Measurements from ENCODE around the gene TBXA2R. TPM values are rescaled to one million over a fixed set of nuclear protein-coding genes. Genes with fewer than 3 reads are reported as not detected.

The TBXA2R gene
- total and polyA plus RNA-seq, 2 of the 8 experiments (the other 6 are each of a cell fraction or from before 2014, with no cell fraction given): 0.39 to 0.50 TPM

GRCh38 chr19:3653081-3653795 lies 46.6 kb upstream of the TBXA2R start:
- Histone ChIP-seq H3K56ac (replicated peaks; ENCODE audit: insufficient read length, low read depth, low read length) (no peak overlapping the region), H3K4me3 (ENCODE audit: extremely low read depth in 1 of 4, insufficient read depth in 2 of 4, low read depth in 3 of 4, low read length in 4 of 4) (no peak overlapping the region), H3K9ac (replicated peaks in 1 of 4; ENCODE audit: extremely low read depth in 1 of 4, low read depth in 3 of 4, low read length in 3 of 4) (no peak overlapping the region), H2BK20ac (ENCODE audit: low read length) (no peak overlapping the region), H4K91ac (replicated peaks; ENCODE audit: insufficient read length, low read length) (no peak overlapping the region), H3K27me3 (replicated peaks in 1 of 4; ENCODE audit: control insufficient read depth in 3 of 4, extremely low read depth in 1 of 4, insufficient read depth in 3 of 4, low read length in 3 of 4) (no peaks in the 10 kb centered on the region), H3K79me1 (ENCODE audit: low read depth, low read length) (no peaks in the 10 kb centered on the region), H3K4ac (replicated peaks; ENCODE audit: insufficient read length, low read depth, low read length) (no peak overlapping the region), H4K8ac (ENCODE audit: extremely low read depth, insufficient read depth, low read length) (no peak overlapping the region), H3K9me3 (ENCODE audit: insufficient read depth in 2 of 2, low read depth in 1 of 2, low read length in 1 of 2) (no peaks in the 10 kb centered on the region), H2BK12ac (ENCODE audit: low read depth, low read length) (no peak overlapping the region), H2AFZ (ENCODE audit: low read length) (no peak overlapping the region), H3K18ac (ENCODE audit: extremely low read depth, low read length) (no peak overlapping the region), H3K23ac (ENCODE audit: insufficient read length) (no peak overlapping the region), H3K4me2 (ENCODE audit: insufficient read depth in 1 of 2, low read depth in 2 of 2, low read length in 2 of 2) (no peak overlapping the region), H4K5ac (ENCODE audit: insufficient read length, low read depth, low read length) (no peak overlapping the region), H3K36me3 (ENCODE audit: control insufficient read depth in 2 of 4, insufficient read depth in 4 of 4, low read length in 3 of 4) (peaks cover 0 to 25% (median 7%) of the 10 kb centered on the region in 4 experiments; a peak in 5 of 8 replicates), H2BK120ac (replicated peaks; ENCODE audit: low read depth, low read length) (no peak overlapping the region), H2BK15ac (ENCODE audit: low read length) (no peak overlapping the region), H2BK5ac (ENCODE audit: low read depth, low read length) (no peak overlapping the region), H3K4me1 (replicated peaks in 1 of 4; ENCODE audit: control insufficient read depth in 3 of 4, insufficient read depth in 4 of 4, low read length in 3 of 4) (no peaks in the 10 kb centered on the region), H3K14ac (ENCODE audit: insufficient read length) (no peak overlapping the region), H3K23me2 (ENCODE audit: low read depth, low read length) (no peaks in the 10 kb centered on the region), H3K79me2 (ENCODE audit: control insufficient read depth in 1 of 2, insufficient read depth in 2 of 2, low read length in 2 of 2) (no peaks in the 10 kb centered on the region), H3K27ac (ENCODE audit: low read depth, low read length) (no peak overlapping the region), H4K20me1 (replicated peaks in 1 of 2; ENCODE audit: control insufficient read depth in 1 of 2, insufficient read depth in 2 of 2, low read length in 2 of 2) (peaks cover 3 to 14% of the 10 kb centered on the region in 2 experiments), H2AK5ac (ENCODE audit: low read depth, low read length) (no peak overlapping the region)
- FAIRE-seq (no peak), DNase-seq (ENCODE audit: low read depth in 1 of 2, low spot score in 2 of 2) (no peak)
- CTCF ChIA-PET (ENCODE audit: partially characterized antibody): interaction anchor here (0.6 to 3.9 kb wide), 12 partner anchors 7 to 96 kb away, joined by 3 to 25 read pairs (median 4); partner anchors contain the start of gene MFSD12
- TF ChIP-seq POU5F1 (IDR thresholded peaks at IDR 0.05; ENCODE audit: low read depth, low read length) (no peak), KDM4A (IDR thresholded peaks at IDR 0.05; ENCODE audit: low read depth, low read length, severe bottlenecking) (no peak), POLR2A (IDR thresholded peaks at IDR 0.05; ENCODE audit: control extremely low read depth in 1 of 2, low read depth in 2 of 2, low read length in 2 of 2) (no peak)
- POLR2A ChIA-PET (ENCODE audit: partially characterized antibody): interaction anchor here (0.6 to 1.6 kb wide), 2 partner anchors 8 to 17 kb away, joined by 3 to 5 read pairs; no protein-coding TSS in a partner anchor
- 95% methylated on average over 29 of the region's 37 CpGs; no CpG with 5 or more reads in 1 of the 2 experiments for WGBS, 2 experiments (ENCODE audit: extremely low coverage in 1 of 2, insufficient coverage in 1 of 2, insufficient read length in 1 of 2, insufficient replicate concordance in 2 of 2, low coverage in 1 of 2, low lambda C conversion rate in 2 of 2, missing lambda C conversion rate in 1 of 2)
